ENCODE data around the gene DYNLT2B. TPM values are rescaled to one million over a fixed set of nuclear protein-coding genes. Genes with fewer than 3 reads are reported as not detected.
"Not testable (repeated sequence)": the region's sequence is repeated elsewhere in the genome, so short reads cannot be mapped to it uniquely, and the experiment has no call there.

Gene DYNLT2B
- total RNA-seq, 1 donor from 2014 or later, result 29.9 TPM

DNA sequence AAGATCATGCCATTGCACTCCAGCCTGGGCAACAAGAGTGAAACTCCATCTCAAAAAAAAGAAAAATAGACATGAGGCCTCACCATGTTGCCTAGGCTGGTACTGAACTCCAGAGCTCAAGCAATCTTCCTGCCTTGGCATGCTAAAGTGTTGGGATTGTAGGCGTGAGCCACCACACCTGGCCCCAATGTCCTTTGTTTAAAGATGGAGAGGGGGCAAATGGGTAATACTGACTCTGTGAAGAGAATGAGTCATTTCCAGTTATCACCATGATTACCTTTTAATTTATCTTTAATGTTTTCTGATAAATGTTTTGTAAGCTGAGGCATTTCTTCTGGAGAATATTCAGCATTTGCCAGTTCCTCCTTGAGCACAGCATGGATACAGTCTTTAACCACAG is 2.2 kb downstream of the DYNLT2B start:
- peaks cover 8% of the 10 kb centered on the region for H3K4me1 Mint-ChIP-seq
- Histone ChIP-seq H3K79me2 (ENCODE audit: low read depth) (peaks cover 4% of the 10 kb centered on the region), H3F3A (ENCODE audit: low read depth) (peaks cover 15% of the 10 kb centered on the region), H3K27me3 (no peaks in the 10 kb centered on the region), H4K20me1 (ENCODE audit: low read depth) (no peaks in the 10 kb centered on the region), H3K9ac (no peak overlapping the region), H3K4me1 (no peaks in the 10 kb centered on the region), H3K9me3 (ENCODE audit: low read depth) (no peaks in the 10 kb centered on the region), H3K4me2 (no peak overlapping the region), H3K36me3 (no peaks in the 10 kb centered on the region), H3K27ac (no peak overlapping the region), H3K4me3 (no peak overlapping the region), H2AFZ (replicated peaks) (no peak overlapping the region)
- no peak for TF ChIP-seq EZH2 (IDR thresholded peaks at IDR 0.05)
- no peak for TF ChIP-seq CTCF (IDR thresholded peaks at IDR 0.05)
- TF ChIP-seq EZH2phosphoT487 (IDR thresholded peaks at IDR 0.05), result no peak
- no peak for DNase-seq (ENCODE audit: low spot score)
- no peak overlapping the region for H3K27ac Mint-ChIP-seq
- peaks cover 13% of the 10 kb centered on the region for H3K36me3 Mint-ChIP-seq
- H3K4me3 Mint-ChIP-seq, result no peak overlapping the region
- no peaks in the 10 kb centered on the region for H3K9me3 Mint-ChIP-seq
- H3K27me3 Mint-ChIP-seq (ENCODE audit: insufficient read depth, low read depth), result peaks cover 4% of the 10 kb centered on the region

GRCh38 chr3:196314597-196314996 is 3.4 kb downstream of the DYNLT2B start:
- Histone ChIP-seq H3K9ac (no peak overlapping the region), H3F3A (ENCODE audit: low read depth) (peaks cover 15% of the 10 kb centered on the region), H3K9me3 (ENCODE audit: low read depth) (no peaks in the 10 kb centered on the region), H4K20me1 (ENCODE audit: low read depth) (no peaks in the 10 kb centered on the region), H3K4me3 (no peak overlapping the region), H3K4me2 (no peak overlapping the region), H3K79me2 (ENCODE audit: low read depth) (peaks cover 4% of the 10 kb centered on the region), H3K36me3 (no peaks in the 10 kb centered on the region), H3K4me1 (no peaks in the 10 kb centered on the region), H3K27ac (no peak overlapping the region), H3K27me3 (no peaks in the 10 kb centered on the region), H2AFZ (replicated peaks) (no peak overlapping the region)
- H3K27me3 Mint-ChIP-seq (ENCODE audit: insufficient read depth, low read depth), result peaks cover 4% of the 10 kb centered on the region
- H3K4me1 Mint-ChIP-seq, result peaks cover 8% of the 10 kb centered on the region
- TF ChIP-seq CTCF (IDR thresholded peaks at IDR 0.05) (no peak), EZH2 (IDR thresholded peaks at IDR 0.05) (no peak)
- no peaks in the 10 kb centered on the region for H3K9me3 Mint-ChIP-seq
- H3K36me3 Mint-ChIP-seq, result peaks cover 13% of the 10 kb centered on the region
- peak overlapping the region; percentile 9 for H3K4me3 Mint-ChIP-seq
- DNase-seq (ENCODE audit: low spot score), result no peak
- peak overlapping the region; percentile 9 for H3K27ac Mint-ChIP-seq

DNA sequence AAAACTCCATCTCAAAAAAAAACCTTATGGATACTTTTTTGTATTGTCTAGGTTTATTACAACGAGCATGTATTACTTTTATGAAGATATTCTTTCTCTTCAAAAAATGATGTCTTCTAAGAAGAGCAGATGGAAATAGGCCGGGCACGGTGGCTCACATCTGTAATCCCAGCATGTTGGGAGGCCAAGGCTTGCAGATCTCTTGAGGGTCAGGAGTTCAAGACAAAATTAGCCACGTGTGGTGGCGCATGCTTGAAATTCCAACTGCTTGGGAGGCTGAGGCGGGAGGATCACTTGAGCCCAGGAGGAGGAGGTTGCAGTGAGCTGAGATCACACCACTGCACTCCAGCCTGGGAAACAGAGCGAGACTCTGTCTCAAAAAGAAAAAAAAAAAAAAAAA is 4.0 kb downstream of the DYNLT2B start:
- not testable (repeated sequence) for H3K27ac ChIP-seq; H3K4me3 Mint-ChIP-seq; H3K36me3 ChIP-seq; H3K27me3 ChIP-seq; H4K20me1 ChIP-seq (ENCODE audit: low read depth); H3K4me1 Mint-ChIP-seq; H2AFZ ChIP-seq (replicated peaks); H3K27me3 Mint-ChIP-seq (ENCODE audit: insufficient read depth, low read depth); H3K4me1 ChIP-seq; H3K4me3 ChIP-seq; H3K79me2 ChIP-seq (ENCODE audit: low read depth); H3K9me3 ChIP-seq (ENCODE audit: low read depth); H3K9ac ChIP-seq; H3K9me3 Mint-ChIP-seq; H3K4me2 ChIP-seq; H3K27ac Mint-ChIP-seq; DNase-seq (ENCODE audit: low spot score)
- H3F3A ChIP-seq (ENCODE audit: low read depth), result peaks cover 15% of the 10 kb centered on the region
- peaks cover 13% of the 10 kb centered on the region for H3K36me3 Mint-ChIP-seq

DNA sequence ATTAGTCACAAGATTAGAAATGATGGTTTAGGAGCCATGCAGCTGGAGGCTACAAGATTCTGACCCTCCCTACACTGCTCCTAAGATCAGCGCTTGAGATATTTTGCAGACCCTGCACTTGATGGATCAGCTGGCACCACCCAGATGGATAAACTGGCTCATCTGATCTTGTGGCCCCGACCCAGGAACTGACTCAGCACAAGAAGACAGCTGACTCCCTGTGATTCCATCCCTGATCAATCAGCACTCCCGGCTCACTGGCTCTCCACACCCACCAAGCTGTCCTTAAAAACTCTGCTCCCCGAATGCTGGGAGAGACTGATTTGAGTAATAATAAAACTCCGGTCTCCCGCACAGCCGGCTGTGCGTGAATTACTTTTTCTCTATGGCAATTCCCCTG is 15.1 kb downstream of the DYNLT2B start:
- peaks cover 21% of the 10 kb centered on the region for H3K36me3 Mint-ChIP-seq
- not testable (repeated sequence) for H2AFZ ChIP-seq (replicated peaks); DNase-seq (ENCODE audit: low spot score); H3K4me3 ChIP-seq; H3K4me1 ChIP-seq; H3F3A ChIP-seq (ENCODE audit: low read depth); H3K27me3 ChIP-seq; H3K9ac ChIP-seq; H3K27ac ChIP-seq; H3K79me2 ChIP-seq (ENCODE audit: low read depth); H3K4me1 Mint-ChIP-seq; H3K4me2 ChIP-seq; H3K9me3 ChIP-seq (ENCODE audit: low read depth); H3K4me3 Mint-ChIP-seq; H3K36me3 ChIP-seq; H3K27ac Mint-ChIP-seq; H3K27me3 Mint-ChIP-seq (ENCODE audit: insufficient read depth, low read depth); H3K9me3 Mint-ChIP-seq; H4K20me1 ChIP-seq (ENCODE audit: low read depth)

DNA sequence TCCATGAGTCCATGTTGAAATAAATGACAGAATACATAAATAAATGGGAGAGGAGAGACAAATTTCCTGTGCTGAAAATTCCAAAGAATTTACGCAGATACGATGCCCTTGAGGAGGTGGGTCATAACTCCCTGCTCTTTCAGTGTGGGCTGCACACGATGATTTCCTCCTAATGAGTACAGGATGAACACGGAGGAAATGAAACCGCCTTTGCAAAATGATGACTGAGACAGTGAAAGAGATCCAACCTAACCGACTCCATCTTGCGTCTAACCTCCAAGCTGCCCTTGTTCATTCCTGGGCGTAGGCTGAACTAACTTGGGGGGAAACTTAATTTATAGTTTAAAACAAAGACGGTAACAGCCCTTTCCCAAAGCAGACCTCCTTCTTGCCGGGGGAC is 15.5 kb downstream of the DYNLT2B start:
- DNase-seq (ENCODE audit: low spot score); H3K36me3 ChIP-seq; H3K79me2 ChIP-seq (ENCODE audit: low read depth); H3K4me3 ChIP-seq; H4K20me1 ChIP-seq (ENCODE audit: low read depth); H3K27ac ChIP-seq; H3K9ac ChIP-seq; H3K9me3 ChIP-seq (ENCODE audit: low read depth); H3K27ac Mint-ChIP-seq; H3K4me1 Mint-ChIP-seq; H2AFZ ChIP-seq (replicated peaks); H3K27me3 Mint-ChIP-seq (ENCODE audit: insufficient read depth, low read depth); H3K4me2 ChIP-seq; H3F3A ChIP-seq (ENCODE audit: low read depth); H3K27me3 ChIP-seq; H3K4me1 ChIP-seq; H3K9me3 Mint-ChIP-seq; H3K4me3 Mint-ChIP-seq: not testable (repeated sequence)
- H3K36me3 Mint-ChIP-seq, result peaks cover 23% of the 10 kb centered on the region

All from neural progenitor cell (in vitro differentiated cells).